Left colon (tissue), 2 donors: ENCODE data around the gene LAD1. TPM values are rescaled to one million over a fixed set of nuclear protein-coding genes. Genes with fewer than 3 reads are reported as not detected.

ENCODE experiments used
- ATAC-seq: fragments of 200-7000 bp; cut with Tn5 transposase; one replicate; pipeline ENCODE4 v1.9.1; 2020; ENCODE audit warnings: mild to moderate bottlenecking, moderate library complexity
- DNase-seq, 2 donors: peaks; one replicate each; pipeline ENCODE4 v3.0.0-alpha.2; 2020
- intact Hi-C, 2 donors: fragments of 100-400 bp; cut with DNase I in 1 of 2; cut with micrococcal nuclease in 1 of 2; formaldehyde crosslinking; loops; one replicate each; pipeline versions ENCODE4 v1.11.2 to v1.14.0; 2022; cut with DNase I, micrococcal nuclease
- total RNA-seq, 2 donors: library from RNA; stranded (reverse); fragmentation: NEBNext Ultra II Directional; extraction: Animal tissue kit (Norgen Biotek cat#: 25700); gene quantifications; one replicate each; pipeline ENCODE4 v1.2.1, GENCODE V29; 2021
- donor health status: DM: no; HTN: no; CAD: no.
- donor health status: DM: yes; HTN: yes; CAD: no.

LAD1 gene
- total RNA-seq, 2 donors from 2014 or later, result 172 to 191 TPM

- intact Hi-C loops, result no loop called here
- ATAC-seq, result no peak
- DNase-seq, result no peak
These were observed 21.5 kb upstream of the LAD1 start for GRCh38 chr1:201420608-201421002.

DNA sequence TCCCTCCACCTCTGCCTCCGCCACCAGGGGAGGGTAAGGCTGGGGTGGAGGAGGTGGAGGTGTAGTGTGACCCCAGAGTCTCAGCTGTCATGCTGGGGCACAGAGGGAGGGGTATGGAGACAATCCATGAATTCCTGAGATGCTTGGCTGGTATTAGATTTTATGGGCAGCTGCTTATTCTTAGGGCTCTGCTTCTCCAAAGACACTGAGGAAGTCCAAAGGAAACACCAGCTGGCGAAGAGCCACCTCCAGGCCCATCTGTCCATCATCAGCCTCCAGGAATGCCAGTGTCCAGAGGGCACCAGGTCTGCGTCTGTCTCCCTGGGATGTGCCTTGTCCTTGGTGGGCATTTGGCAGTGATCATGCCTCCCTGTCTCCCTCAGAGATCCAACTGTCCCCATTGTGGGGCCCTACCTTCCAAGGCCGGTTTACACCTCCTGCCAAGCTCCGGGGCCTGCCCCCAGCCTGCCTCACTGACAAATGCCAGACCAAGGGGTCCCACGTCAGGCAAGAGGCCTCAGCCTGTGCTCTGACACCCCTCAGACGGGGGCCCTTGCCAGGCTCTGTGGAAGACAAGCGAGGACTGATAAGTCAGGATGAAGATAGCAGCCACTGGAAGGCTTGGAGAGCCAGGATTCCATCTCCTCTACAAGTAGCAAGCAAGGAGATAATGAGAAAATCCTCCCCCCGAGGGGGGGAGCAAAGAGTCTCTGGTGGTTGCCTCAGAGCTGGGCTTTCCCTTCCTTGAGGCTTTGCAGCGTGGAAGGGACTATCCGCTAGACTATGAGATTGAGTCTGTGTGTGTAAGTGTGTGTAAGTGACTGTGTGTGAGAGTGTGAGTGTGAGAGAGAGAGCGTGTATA is 20.9 kb upstream of the LAD1 start:
- DNase-seq, result no peak
- intact Hi-C loops, result no loop called here
- ATAC-seq, result no peak

DNA sequence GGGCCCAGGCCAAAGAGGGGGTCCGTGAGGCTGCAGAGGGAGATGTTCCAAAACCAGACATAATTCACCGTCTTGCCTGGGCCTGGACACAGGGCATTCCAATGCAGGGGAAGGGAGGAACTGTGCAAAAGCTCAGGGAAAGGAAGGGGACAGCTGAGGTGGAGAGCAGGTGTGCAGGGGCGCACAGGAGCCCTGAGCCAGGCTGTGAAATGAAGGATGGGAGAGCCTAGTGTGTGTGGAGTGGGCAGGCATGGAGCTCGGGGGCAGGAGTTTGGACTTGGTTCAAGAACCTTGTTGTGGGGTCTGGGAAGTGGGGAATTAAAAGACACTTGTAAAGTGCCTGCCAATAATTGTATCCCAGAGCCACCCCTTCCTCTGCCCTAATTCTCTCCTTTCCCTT is 20.1 kb upstream of the LAD1 start:
- DNase-seq (no peak), ATAC-seq (no peak)
- intact Hi-C loops, result no loop called here

- DNase-seq (no peak), ATAC-seq (no peak)
- intact Hi-C loops, result no loop called here
These were observed 19.3 kb upstream of the LAD1 start for GRCh38 chr1:201418461-201418860.

GRCh38 chr1:201414051-201414738 is 15.1 kb upstream of the LAD1 start:
- intact Hi-C loops, result no loop called here
- peak; percentile 89 for ATAC-seq

GRCh38 chr1:201411292-201411691 is 12.2 kb upstream of the LAD1 start:
- intact Hi-C loops, result no loop called here
- DNase-seq, result no peak
- no peak for ATAC-seq

More at GRCh38 chr1:201414051-201414738, 15.1 kb upstream of the LAD1 start:
- DNase-seq, result peak in 1 of 2 donors; percentile 47

- intact Hi-C loops, result no loop called here
- DNase-seq, result no peak
These were observed 10.3 kb upstream of the LAD1 start for GRCh38 chr1:201409440-201409839.

DNA sequence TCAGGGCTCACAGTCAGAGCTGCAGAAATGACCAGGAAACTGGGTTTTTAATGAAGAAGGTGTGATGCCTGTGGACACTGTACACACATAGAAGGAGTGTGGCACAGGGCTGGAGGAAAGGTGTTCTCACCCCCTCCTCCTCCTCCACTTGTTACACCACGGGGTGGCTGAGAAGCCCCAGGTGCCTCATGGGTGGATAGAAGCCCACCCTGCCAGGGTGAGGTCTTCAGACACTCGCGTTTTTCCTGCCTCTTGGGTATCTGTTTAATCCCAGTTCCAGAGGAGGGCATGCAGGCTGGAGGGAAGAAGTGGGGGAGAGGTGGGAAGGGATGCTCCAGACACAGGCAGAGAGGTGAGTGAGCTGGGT is 9.7 kb upstream of the LAD1 start:
- intact Hi-C loops, result no loop called here
- DNase-seq (no peak), ATAC-seq (no peak)

More at GRCh38 chr1:201409440-201409839, 10.3 kb upstream of the LAD1 start:
- ATAC-seq, result no peak

GRCh38 chr1:201408176-201408833 is 9.2 kb upstream of the LAD1 start:
- ATAC-seq (peak; percentile 42), DNase-seq (peak; percentile 72 to 93)
- intact Hi-C loops, result no loop called here

DNA sequence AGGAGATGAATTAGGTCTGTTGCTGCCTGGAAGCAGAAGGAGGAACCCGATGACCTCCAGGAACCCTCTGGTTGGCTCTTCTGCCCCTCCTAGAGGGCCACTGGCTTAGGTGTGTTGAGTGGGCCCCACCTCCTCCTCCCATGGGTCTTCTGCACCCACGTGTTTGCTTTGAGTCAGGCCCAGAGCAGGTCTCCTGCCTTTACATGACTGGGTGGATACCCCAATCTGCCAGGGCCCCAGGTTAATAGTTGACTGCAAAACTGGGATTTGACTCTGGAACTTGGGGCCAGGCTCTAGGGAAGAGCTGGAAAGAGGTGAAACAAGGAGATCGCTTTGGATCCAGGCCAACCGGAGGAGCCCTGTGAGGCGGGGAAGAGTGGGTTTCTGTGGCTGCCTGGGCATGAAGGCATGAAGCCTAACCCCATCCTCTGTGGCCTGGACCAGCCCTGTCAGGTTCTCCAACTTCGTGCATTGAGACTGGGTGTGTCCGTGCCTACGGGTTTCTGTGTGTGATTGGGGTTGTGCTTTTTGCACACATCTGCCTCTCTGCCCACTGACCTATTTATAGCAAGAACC is 7.8 kb upstream of the LAD1 start:
- peak; percentile 40 for ATAC-seq
- DNase-seq, result peak; percentile 56 to 74
- intact Hi-C loops, result no loop called here

- intact Hi-C loops, result no loop called here
These were observed 6.3 kb upstream of the LAD1 start for GRCh38 chr1:201405484-201405831.

GRCh38 chr1:201404722-201405483 is 5.8 kb upstream of the LAD1 start:
- ATAC-seq, result peak; percentile 37

More at GRCh38 chr1:201405484-201405831, 6.3 kb upstream of the LAD1 start:
- ATAC-seq (peak; percentile 79), DNase-seq (peak; percentile 88 to 90)

DNA sequence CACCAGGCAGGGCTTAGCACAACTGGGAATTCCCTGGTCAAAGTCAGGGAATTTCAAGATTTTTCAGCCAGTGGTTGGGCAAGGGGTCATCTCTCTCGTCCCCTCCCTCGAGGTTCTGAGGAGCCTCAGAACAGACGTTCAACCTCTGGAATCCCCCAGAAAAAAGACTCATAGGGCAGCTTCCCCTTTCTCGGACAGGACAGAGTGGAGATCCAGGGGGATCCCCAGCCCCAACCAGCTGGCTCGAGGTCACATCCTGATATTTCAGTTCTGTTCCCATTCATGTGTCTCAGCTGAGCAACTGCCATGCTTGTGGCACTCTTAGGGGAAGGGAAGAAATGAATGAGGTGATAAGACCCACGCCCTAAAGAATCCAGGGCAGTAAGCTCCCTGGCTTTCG is 4.9 kb upstream of the LAD1 start:
- intact Hi-C loops, result no loop called here
- ATAC-seq, result no peak
- no peak for DNase-seq

More at GRCh38 chr1:201404722-201405483, 5.8 kb upstream of the LAD1 start:
- intact Hi-C loops, result no loop called here
- DNase-seq, result peak; percentile 59 to 67

GRCh38 chr1:201403359-201403758 is 4.2 kb upstream of the LAD1 start:
- intact Hi-C loops, result no loop called here
- no peak for ATAC-seq

DNA sequence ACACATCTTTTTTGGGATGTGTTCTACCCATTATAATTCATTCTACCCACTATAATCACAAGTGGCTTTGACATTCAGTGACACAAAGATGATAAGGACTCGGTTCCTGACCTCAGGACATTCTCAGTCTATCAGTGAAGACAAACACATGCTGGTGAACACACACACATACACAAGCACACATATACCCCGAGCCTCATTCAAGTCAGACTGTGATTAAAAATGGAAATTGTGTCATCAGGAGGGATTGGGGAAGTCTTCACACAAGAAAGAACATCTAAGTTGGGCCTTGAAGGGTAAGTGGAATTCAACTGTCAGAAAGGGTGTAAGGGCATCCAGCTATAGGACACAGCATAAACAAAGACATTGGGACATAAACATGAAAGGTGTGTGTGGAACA is 2.6 kb upstream of the LAD1 start:
- intact Hi-C loops, result no loop called here
- DNase-seq (no peak), ATAC-seq (no peak)

More at GRCh38 chr1:201403359-201403758, 4.2 kb upstream of the LAD1 start:
- DNase-seq, result no peak

GRCh38 chr1:201400852-201401230 is 1.7 kb upstream of the LAD1 start:
- intact Hi-C loops, result no loop called here
- DNase-seq, result no peak
- no peak for ATAC-seq

DNA sequence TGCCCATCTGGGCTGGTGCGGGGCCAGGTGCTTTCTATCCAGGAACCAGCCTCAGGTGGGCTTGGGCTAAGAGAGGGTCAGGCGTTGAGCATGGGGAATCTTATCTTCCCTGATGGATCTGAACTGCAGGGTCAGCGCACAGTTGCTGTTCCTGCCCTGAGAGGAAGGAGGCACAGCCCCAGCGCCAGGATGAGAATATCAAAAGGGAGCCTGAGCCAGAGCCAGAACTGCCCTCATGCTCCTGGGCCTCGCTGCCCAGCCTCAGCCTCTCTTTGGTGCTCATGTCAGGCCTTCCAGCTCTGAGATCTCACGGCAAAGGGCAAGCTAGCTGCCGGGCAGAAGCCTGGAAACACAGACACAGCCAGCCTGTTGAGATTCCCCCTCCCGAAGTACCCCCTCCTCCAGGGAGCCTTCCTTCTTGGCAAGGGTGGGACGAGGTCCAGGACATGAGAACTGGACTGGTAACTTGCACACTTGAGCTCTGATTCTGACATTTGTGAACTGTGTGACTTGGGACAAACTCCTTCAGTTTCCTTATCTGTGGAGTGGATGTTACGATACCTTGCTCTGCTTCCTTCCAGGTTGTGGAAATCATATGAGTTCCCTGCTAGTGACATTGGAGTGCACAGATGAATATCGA is 1.2 kb upstream of the LAD1 start:
- no peak for ATAC-seq
- intact Hi-C loops, result no loop called here
- DNase-seq, result no peak
